OCI-LY1 (cell line): ENCODE measurements around the gene PLD6.

Experiments
- EZH2 ChIP-seq: fragments of 200-600 bp; sonication (generic), shearing (Covaris generic); IDR thresholded peaks from 2 replicates; pipeline ENCODE4 v1.8.0; 2017; ENCODE audit warnings: borderline replicate concordance, mixed run types, mild to moderate bottlenecking, antibody characterized with exemption, low read length, moderate library complexity, mixed read lengths
- TF ChIP-seq, protein P1 (sequence below): fragments of 200-600 bp; sonication (generic), shearing (Covaris generic); IDR thresholded peaks from 2 replicates; pipeline ENCODE4 v1.5.1; 2017; ENCODE audit warnings: mild to moderate bottlenecking, antibody characterized with exemption, low read length, moderate library complexity, mixed read lengths

DNA sequence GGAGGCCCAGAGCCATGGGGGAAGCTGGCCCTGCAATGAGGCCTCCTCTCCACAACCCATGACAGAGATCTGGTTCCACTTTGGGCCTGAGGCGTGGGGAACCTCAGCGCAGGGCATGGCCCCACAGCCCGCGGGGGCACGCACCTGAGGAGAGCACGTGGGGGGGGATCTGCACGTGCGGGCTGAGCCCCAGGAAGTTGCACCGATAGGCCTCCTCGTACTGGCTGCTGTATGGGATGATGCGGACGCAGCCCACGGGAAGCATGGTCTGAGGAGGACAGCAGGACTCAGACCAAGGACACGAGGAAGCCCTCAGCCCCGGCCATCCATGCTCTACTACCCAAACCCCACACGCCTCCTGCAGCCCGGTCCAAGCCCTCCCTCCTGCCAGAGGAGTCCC is 10.1 kb upstream of the PLD6 start:
- no peak for TF ChIP-seq EZH2
- TF ChIP-seq, protein P1, sequence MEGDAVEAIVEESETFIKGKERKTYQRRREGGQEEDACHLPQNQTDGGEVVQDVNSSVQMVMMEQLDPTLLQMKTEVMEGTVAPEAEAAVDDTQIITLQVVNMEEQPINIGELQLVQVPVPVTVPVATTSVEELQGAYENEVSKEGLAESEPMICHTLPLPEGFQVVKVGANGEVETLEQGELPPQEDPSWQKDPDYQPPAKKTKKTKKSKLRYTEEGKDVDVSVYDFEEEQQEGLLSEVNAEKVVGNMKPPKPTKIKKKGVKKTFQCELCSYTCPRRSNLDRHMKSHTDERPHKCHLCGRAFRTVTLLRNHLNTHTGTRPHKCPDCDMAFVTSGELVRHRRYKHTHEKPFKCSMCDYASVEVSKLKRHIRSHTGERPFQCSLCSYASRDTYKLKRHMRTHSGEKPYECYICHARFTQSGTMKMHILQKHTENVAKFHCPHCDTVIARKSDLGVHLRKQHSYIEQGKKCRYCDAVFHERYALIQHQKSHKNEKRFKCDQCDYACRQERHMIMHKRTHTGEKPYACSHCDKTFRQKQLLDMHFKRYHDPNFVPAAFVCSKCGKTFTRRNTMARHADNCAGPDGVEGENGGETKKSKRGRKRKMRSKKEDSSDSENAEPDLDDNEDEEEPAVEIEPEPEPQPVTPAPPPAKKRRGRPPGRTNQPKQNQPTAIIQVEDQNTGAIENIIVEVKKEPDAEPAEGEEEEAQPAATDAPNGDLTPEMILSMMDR = no peak
